ENCODE measurements around the gene HIPK2. TPM values are rescaled to one million over a fixed set of nuclear protein-coding genes. Genes with fewer than 3 reads are reported as not detected.

The HIPK2 gene
- total and polyA plus RNA-seq, 2 experiments from 2014 or later: 7.3 to 16.9 TPM

- Histone ChIP-seq H3K4me3 (no peak overlapping the region), H3K79me2 (replicated peaks; ENCODE audit: insufficient read depth) (no peaks in the 10 kb centered on the region), H3F3A (replicated peaks; ENCODE audit: low read depth) (no peaks in the 10 kb centered on the region), H3K9me2 (ENCODE audit: insufficient read depth) (no peaks in the 10 kb centered on the region), H3K27me3 (ENCODE audit: insufficient read depth) (no peaks in the 10 kb centered on the region), H4K20me1 (replicated peaks; ENCODE audit: insufficient read depth) (no peaks in the 10 kb centered on the region), H2AFZ (no peak overlapping the region), H3K27ac (ENCODE audit: low read depth) (no peak overlapping the region), H3K36me3 (ENCODE audit: insufficient read depth) (no peaks in the 10 kb centered on the region), H3K4me2 (no peak overlapping the region), H3K4me1 (ENCODE audit: insufficient read depth) (peaks cover 11% of the 10 kb centered on the region)
- Mint-ChIP-seq H3K36me3 (ENCODE audit: low read depth) (no peaks in the 10 kb centered on the region), H3K4me3 (no peak overlapping the region), H3K27me3 (ENCODE audit: insufficient read depth, low read depth, poor library complexity) (peaks cover 2% of the 10 kb centered on the region), H3K9me3 (no peaks in the 10 kb centered on the region; the same call in 2 of the 3 replicates), H3K27ac (no peak overlapping the region), H3K4me1 (peaks cover 16% of the 10 kb centered on the region)
- ATAC-seq (no peak), DNase-seq (ENCODE audit: low spot score) (no peak)
- TF ChIP-seq CTCF (conservative IDR thresholded peaks at IDR 0.05; ENCODE audit: low read depth in 2 of 2): no peak
- TF ChIP-seq ZNF331 (CRISPR knock-in tag; IDR thresholded peaks at IDR 0.05; ENCODE audit: low read depth): no peak
- no peak for TF ChIP-seq ZNF462 (CRISPR knock-in tag; IDR thresholded peaks at IDR 0.05)
These were observed 208.8 kb downstream of the HIPK2 start for GRCh38 chr7:139568813-139569490.

GRCh38 chr7:139568346-139568675, 209.5 kb downstream of the HIPK2 start:
- ATAC-seq (no peak), DNase-seq (ENCODE audit: low spot score) (no peak)
- Histone ChIP-seq H3K27ac (ENCODE audit: low read depth) (no peak overlapping the region), H3K4me2 (no peak overlapping the region), H3K36me3 (ENCODE audit: insufficient read depth) (no peaks in the 10 kb centered on the region), H4K20me1 (replicated peaks; ENCODE audit: insufficient read depth) (no peaks in the 10 kb centered on the region), H3K9me2 (ENCODE audit: insufficient read depth) (no peaks in the 10 kb centered on the region), H2AFZ (no peak overlapping the region), H3F3A (replicated peaks; ENCODE audit: low read depth) (no peaks in the 10 kb centered on the region), H3K27me3 (ENCODE audit: insufficient read depth) (no peaks in the 10 kb centered on the region), H3K79me2 (replicated peaks; ENCODE audit: insufficient read depth) (no peaks in the 10 kb centered on the region), H3K4me3 (no peak overlapping the region), H3K4me1 (ENCODE audit: insufficient read depth) (peaks cover 11% of the 10 kb centered on the region)
- no peak overlapping the region for H3K4me3 Mint-ChIP-seq
- H3K27me3 Mint-ChIP-seq (ENCODE audit: insufficient read depth, low read depth, poor library complexity): peaks cover 2% of the 10 kb centered on the region
- H3K27ac Mint-ChIP-seq: no peak overlapping the region
- H3K4me1 Mint-ChIP-seq: peaks cover 19% of the 10 kb centered on the region
- no peaks in the 10 kb centered on the region; the same call in 2 of the 3 replicates for H3K9me3 Mint-ChIP-seq
- no peaks in the 10 kb centered on the region for H3K36me3 Mint-ChIP-seq (ENCODE audit: low read depth)
- no peak for TF ChIP-seq JUNB (IDR thresholded peaks at IDR 0.05; ENCODE audit: unreplicated experiment)
- TF ChIP-seq ETS1 (IDR thresholded peaks at IDR 0.05): no peak

All from GM23338 (cell line).